HG03139 (cell line): ENCODE data around the gene CARD11.
"Not testable (repeated sequence)": the region's sequence is repeated elsewhere in the genome, so short reads cannot be mapped to it uniquely, and the experiment has no call there.

Experiments
- ATAC-seq: cut with Tn5 transposase; IDR thresholded peaks from one replicate; pipeline ENCODE4 v1.9.1; 2021; ENCODE audit not compliant: unreplicated experiment

The CARD11 gene

GRCh38 chr7:2928613-2929311, 114.9 kb downstream of the CARD11 start:
- ATAC-seq = no peak

- no peak for ATAC-seq
Measured at GRCh38 chr7:2928256-2928612, 115.4 kb downstream of the CARD11 start.

GRCh38 chr7:2927592-2927991, 116.1 kb downstream of the CARD11 start:
- no peak for ATAC-seq

GRCh38 chr7:2926896-2927405, 116.7 kb downstream of the CARD11 start:
- no peak for ATAC-seq

- ATAC-seq = no peak
Measured at GRCh38 chr7:2926120-2926895, 117.4 kb downstream of the CARD11 start.

- no peak for ATAC-seq
Measured at GRCh38 chr7:2924866-2925840, 118.5 kb downstream of the CARD11 start.

GRCh38 chr7:2923886-2924574, 119.6 kb downstream of the CARD11 start:
- ATAC-seq = no peak

GRCh38 chr7:2923291-2923781, 120.3 kb downstream of the CARD11 start:
- ATAC-seq = no peak

GRCh38 chr7:2922866-2923265, 120.8 kb downstream of the CARD11 start:
- no peak for ATAC-seq

GRCh38 chr7:2922348-2922691, 121.3 kb downstream of the CARD11 start:
- ATAC-seq = no peak

GRCh38 chr7:2921653-2922347, 121.9 kb downstream of the CARD11 start:
- ATAC-seq = no peak

- no peak for ATAC-seq
Measured at GRCh38 chr7:2920956-2921652, 122.6 kb downstream of the CARD11 start.

- ATAC-seq = not testable (repeated sequence)
Measured at GRCh38 chr7:2920480-2920879, 123.2 kb downstream of the CARD11 start.

GRCh38 chr7:2920041-2920440, 123.6 kb downstream of the CARD11 start:
- no peak for ATAC-seq

GRCh38 chr7:2919256-2919655, 124.4 kb downstream of the CARD11 start:
- no peak for ATAC-seq

- ATAC-seq = no peak
Measured at GRCh38 chr7:2918406-2918805, 125.3 kb downstream of the CARD11 start.

GRCh38 chr7:2915023-2915422, 128.6 kb downstream of the CARD11 start:
- ATAC-seq = no peak

GRCh38 chr7:2913760-2914387, 129.8 kb downstream of the CARD11 start:
- no peak for ATAC-seq
